H1 (cell line): ENCODE data around the gene CHRNA4. TPM values are rescaled to one million over a fixed set of nuclear protein-coding genes. Genes with fewer than 3 reads are reported as not detected.
A peak's percentile ranks its signal among the peaks of the same experiment; 100 is the strongest.

Source experiments
- CTCF ChIA-PET: fragments of 300-600 bp; sonication (Branson Sonifier 250); formaldehyde crosslinking; loops from one replicate; lab custom pipeline; 2021; ENCODE audit not compliant: partially characterized antibody; lab: Charles Lee
- POLR2A ChIA-PET: fragments of 300-600 bp; sonication (Branson Sonifier 250); formaldehyde crosslinking; loops from one replicate; lab custom pipeline; 2021; ENCODE audit warnings: inconsistent platforms; ENCODE audit not compliant: partially characterized antibody; lab: Charles Lee
- DNase-seq, 2 experiments: peaks; one replicate each; pipeline versions ENCODE4 v3.0.0 to v3.0.0-alpha.2; 2010 to 2022; ENCODE audit warnings: low spot score in 2 of 2, low read depth in 1 of 2, mixed read lengths in 1 of 2
- FAIRE-seq: peaks from 2 replicates; lab custom pipeline; 2011; peaks lifted over from hg19 to GRCh38; lab: Jason Lieb, UNC
- H2AFZ ChIP-seq: 2 replicates; pipeline ENCODE4 v1.8.1; 2012; ENCODE audit warnings: low read length, inconsistent platforms
- H2AK5ac ChIP-seq: 2 replicates; pipeline ENCODE4 v1.6.1; 2013; ENCODE audit warnings: low read depth, low read length
- H2BK120ac ChIP-seq: replicated peaks from 2 replicates; pipeline ENCODE3; 2013; ENCODE audit warnings: low read depth, low read length, inconsistent platforms
- H2BK12ac ChIP-seq: 2 replicates; pipeline ENCODE4 v1.6.1; 2013; ENCODE audit warnings: low read depth, low read length
- H2BK15ac ChIP-seq: 2 replicates; pipeline ENCODE4 v1.6.1; 2013; ENCODE audit warnings: low read length
- H2BK20ac ChIP-seq: 2 replicates; pipeline ENCODE4 v1.6.1; 2013; ENCODE audit warnings: low read length
- H2BK5ac ChIP-seq: 2 replicates; pipeline ENCODE4 v1.6.1; 2013; ENCODE audit warnings: low read depth, low read length
- H3K14ac ChIP-seq: 2 replicates; pipeline ENCODE4 v1.6.1; 2013; ENCODE audit warnings: inconsistent platforms; ENCODE audit not compliant: insufficient read length
- H3K18ac ChIP-seq: 2 replicates; pipeline ENCODE4 v1.6.1; 2013; ENCODE audit warnings: low read length; ENCODE audit errors: extremely low read depth
- H3K23ac ChIP-seq: 2 replicates; pipeline ENCODE4 v1.6.1; 2013; ENCODE audit warnings: inconsistent platforms; ENCODE audit not compliant: insufficient read length
- H3K23me2 ChIP-seq: 2 replicates; pipeline ENCODE4 v1.6.1; 2013; ENCODE audit warnings: low read depth, low read length
- H3K27ac ChIP-seq: 2 replicates; pipeline ENCODE4 v1.6.1; 2011; ENCODE audit warnings: low read depth, low read length, inconsistent platforms
- H3K27me3 ChIP-seq, 4 experiments: replicated peaks in 1 of 4; 1 replicate in 1 of 4; 2 replicates in 3 of 4; pipeline versions ENCODE4 v1.6.1 to v1.8.1; 2011 to 2013; ENCODE audit warnings: low read length in 3 of 4, mild to moderate bottlenecking in 3 of 4, inconsistent platforms in 2 of 4, mixed read lengths in 2 of 4, moderate library complexity in 1 of 4; ENCODE audit not compliant: control insufficient read depth in 3 of 4, insufficient read depth in 3 of 4; ENCODE audit errors: extremely low read depth in 1 of 4
- H3K36me3 ChIP-seq, 4 experiments: 2 replicates each; pipeline versions ENCODE4 v1.6.1 to v1.8.1; 2011 to 2013; ENCODE audit warnings: mild to moderate bottlenecking in 4 of 4, low read length in 3 of 4, moderate library complexity in 2 of 4, control low read depth in 1 of 4, inconsistent platforms in 1 of 4; ENCODE audit not compliant: insufficient read depth in 4 of 4, control insufficient read depth in 2 of 4
- H3K4ac ChIP-seq: replicated peaks from 2 replicates; pipeline ENCODE3; 2013; ENCODE audit warnings: low read length, low read depth, mixed read lengths, inconsistent platforms; ENCODE audit not compliant: insufficient read length
- H3K4me1 ChIP-seq, 4 experiments: replicated peaks in 1 of 4; 1 replicate in 1 of 4; 2 replicates in 3 of 4; pipeline versions ENCODE4 v1.6.1 to v1.8.1; 2011 to 2013; ENCODE audit warnings: low read length in 3 of 4, inconsistent platforms in 2 of 4, mixed read lengths in 1 of 4; ENCODE audit not compliant: insufficient read depth in 4 of 4, control insufficient read depth in 3 of 4
- H3K4me2 ChIP-seq, 2 experiments: 2 replicates each; pipeline versions ENCODE4 v1.6.1 to v1.8.1; 2011 to 2013; ENCODE audit warnings: low read depth in 2 of 2, low read length in 2 of 2, control low read depth in 1 of 2, inconsistent platforms in 1 of 2, mild to moderate bottlenecking in 1 of 2; ENCODE audit not compliant: insufficient read depth in 1 of 2
- H3K4me3 ChIP-seq, 4 experiments: fragments of 200-600, 300-600 bp in 1 of 4; sonication (generic), shearing (Covaris generic), sonication (Bioruptor Twin) in 1 of 4; 2 replicates each; pipeline versions ENCODE4 v1.5.1 to v1.8.1; 2011 to 2016; ENCODE audit warnings: low read length in 4 of 4, low read depth in 3 of 4, control low read depth in 2 of 4, inconsistent platforms in 2 of 4, mild to moderate bottlenecking in 2 of 4, mixed read lengths in 1 of 4, moderate library complexity in 1 of 4; ENCODE audit not compliant: insufficient read depth in 2 of 4; ENCODE audit errors: extremely low read depth in 1 of 4
- H3K56ac ChIP-seq: replicated peaks from 2 replicates; pipeline ENCODE3; 2013; ENCODE audit warnings: low read depth, mild to moderate bottlenecking, mixed read lengths, low read length, inconsistent platforms; ENCODE audit not compliant: insufficient read length
- H3K79me1 ChIP-seq: 2 replicates; pipeline ENCODE4 v1.6.1; 2013; ENCODE audit warnings: low read depth, low read length, control low read depth
- H3K79me2 ChIP-seq, 2 experiments: 2 replicates each; pipeline versions ENCODE4 v1.6.1 to v1.8.1; 2012 to 2013; ENCODE audit warnings: low read length in 2 of 2, mild to moderate bottlenecking in 2 of 2, inconsistent platforms in 1 of 2; ENCODE audit not compliant: insufficient read depth in 2 of 2, control insufficient read depth in 1 of 2
- H3K9ac ChIP-seq, 4 experiments: replicated peaks in 1 of 4; 1 replicate in 1 of 4; 2 replicates in 3 of 4; pipeline versions ENCODE4 v1.6.1 to v1.8.1; 2011 to 2013; ENCODE audit warnings: low read depth in 3 of 4, low read length in 3 of 4, control low read depth in 2 of 4, mild to moderate bottlenecking in 2 of 4, moderate library complexity in 2 of 4, inconsistent platforms in 1 of 4; ENCODE audit errors: extremely low read depth in 1 of 4
- H3K9me3 ChIP-seq, 2 experiments: 2 replicates each; pipeline versions ENCODE4 v1.6.1 to v1.8.1; 2012 to 2013; ENCODE audit warnings: mild to moderate bottlenecking in 2 of 2, moderate library complexity in 2 of 2, control low read depth in 1 of 2, inconsistent platforms in 1 of 2, low read depth in 1 of 2, low read length in 1 of 2, mixed read lengths in 1 of 2; ENCODE audit not compliant: insufficient read depth in 2 of 2
- H4K20me1 ChIP-seq, 2 experiments: replicated peaks in 1 of 2; 2 replicates each; pipeline versions ENCODE3 to v1.8.1; 2011 to 2013; ENCODE audit warnings: inconsistent platforms in 2 of 2, low read length in 2 of 2, mild to moderate bottlenecking in 1 of 2; ENCODE audit not compliant: insufficient read depth in 2 of 2, control insufficient read depth in 1 of 2
- H4K5ac ChIP-seq: 2 replicates; pipeline ENCODE4 v1.6.1; 2013; ENCODE audit warnings: low read length, low read depth, mixed read lengths, inconsistent platforms; ENCODE audit not compliant: insufficient read length
- H4K8ac ChIP-seq: 2 replicates; pipeline ENCODE4 v1.8.0; 2013; ENCODE audit warnings: mild to moderate bottlenecking, moderate library complexity, low read length, inconsistent platforms; ENCODE audit not compliant: insufficient read depth; ENCODE audit errors: extremely low read depth
- H4K91ac ChIP-seq: replicated peaks from 2 replicates; pipeline ENCODE3; 2013; ENCODE audit warnings: low read length, mixed read lengths, inconsistent platforms; ENCODE audit not compliant: insufficient read length
- KDM1A ChIP-seq: fragments of 200-600, 300-600 bp; sonication (generic); IDR thresholded peaks from 2 replicates; pipeline ENCODE4 v1.7.1; 2016; ENCODE audit warnings: mild to moderate bottlenecking, low read length, borderline replicate concordance
- RAD21 ChIP-seq, 2 experiments: IDR thresholded peaks in 1 of 2; conservative IDR thresholded peaks in 1 of 2; 2 replicates each; pipeline ENCODE4 v1.6.1; 2011; ENCODE audit warnings: low read depth in 2 of 2, low read length in 2 of 2, improper control_type of control experiment in 1 of 2, inconsistent platforms in 1 of 2, mild to moderate bottlenecking in 1 of 2, moderate library complexity in 1 of 2
- WGBS, 2 experiments: shearing (Covaris generic) in 1 of 2; methylation state at CpG; one replicate each; pipeline versions ENCODE4 v1.1.6 to v1.1.7; 2013 to 2015; ENCODE audit warnings: low lambda C conversion rate in 2 of 2, mixed read lengths in 2 of 2, inconsistent platforms in 1 of 2, low coverage in 1 of 2, missing lambda C conversion rate in 1 of 2; ENCODE audit not compliant: insufficient replicate concordance in 2 of 2, insufficient coverage in 1 of 2, insufficient read length in 1 of 2; ENCODE audit errors: extremely low coverage in 1 of 2, missing lambda C conversion rate in 1 of 2; 5-methylcytosine and 5-hydroxymethylcytosine counted together
- polyA plus RNA-seq, 7 experiments: library from polyadenylated mRNA; depleted of rRNA in 3 of 7; stranded (reverse) in 5 of 7; unstranded in 2 of 7; fragments of >200 nt in 5 of 7; fragments of 200-250 nt in 2 of 7; gene quantifications; 1 replicate in 5 of 7; 2 replicates in 1 of 7; 4 replicates in 1 of 7; pipeline versions ENCODE4 v1.2.1 to v1.2.3, GENCODE V29; 2011 to 2013; ENCODE audit warnings: missing spikeins in 2 of 7, mixed read lengths in 2 of 7
- total RNA-seq: library from RNA; stranded (reverse); fragmentation: NEBNext Ultra II Directional; extraction: Animal tissue kit (Norgen Biotek cat#: 25700); gene quantifications from 2 replicates; pipeline ENCODE4 v1.2.1, GENCODE V29; 2021

The CHRNA4 gene
- total and polyA plus RNA-seq, 2 of the 8 experiments (the other 6 are each of a cell fraction or from before 2014, with no cell fraction given), result 4.3 to 5.7 TPM

DNA sequence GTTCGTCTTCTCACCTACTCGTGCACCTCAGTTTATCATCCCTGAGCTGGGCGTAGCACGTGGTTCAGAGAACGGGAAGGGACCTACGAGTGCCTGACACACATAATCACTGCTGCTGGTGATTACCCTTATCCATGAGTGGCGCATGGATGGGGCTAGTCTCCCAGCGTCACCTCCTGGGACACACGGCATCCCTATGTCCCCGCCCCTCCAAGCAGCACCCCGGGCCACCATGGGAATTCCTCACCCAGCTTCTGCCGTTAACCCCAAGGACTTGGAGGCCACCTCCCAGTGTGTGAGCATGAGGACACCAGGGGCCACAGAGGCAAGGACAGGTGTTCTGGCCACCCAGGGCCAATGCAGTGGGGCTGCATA lies 9.8 kb downstream of the CHRNA4 start:
- Histone ChIP-seq H2AK5ac (no peak overlapping the region), H3K27ac (no peak overlapping the region), H2BK12ac (0 out of 2 replicates have a peak overlapping the region, but pooled peaks have one; percentile 1), H3K4me3 (no peak overlapping the region), H3K4me1 (peaks cover 0 to 11% (median 8%) of the 10 kb centered on the region in 4 experiments; a peak in 5 of 7 replicates), H3K9me3 (peaks cover 0 to 8% of the 10 kb centered on the region in 2 experiments; a peak in 2 of 4 replicates), H3K23me2 (no peaks in the 10 kb centered on the region), H3K36me3 (no peaks in the 10 kb centered on the region), H3K14ac (no peak overlapping the region), H3K9ac (no peak overlapping the region), H3K4me2 (no peak overlapping the region), H4K91ac (no peak overlapping the region), H3K79me2 (no peaks in the 10 kb centered on the region), H2AFZ (no peak overlapping the region), H2BK5ac (no peak overlapping the region), H3K4ac (no peak overlapping the region), H3K79me1 (no peaks in the 10 kb centered on the region), H3K18ac (no peak overlapping the region), H4K8ac (no peak overlapping the region), H3K56ac (no peak overlapping the region), H2BK20ac (no peak overlapping the region), H2BK120ac (no peak overlapping the region), H4K20me1 (peaks cover 0 to 2% of the 10 kb centered on the region in 2 experiments), H3K23ac (no peak overlapping the region), H3K27me3 (no peaks in the 10 kb centered on the region), H4K5ac (no peak overlapping the region), H2BK15ac (no peak overlapping the region)
- DNase-seq, result no peak
- 91% methylated on average over 12 of the region's 12 CpGs; no CpG with 5 or more reads in 1 of the 2 experiments for WGBS, 2 experiments
- FAIRE-seq, result no peak
- peak; percentile 38; the same call in 1 of the 2 replicates for TF ChIP-seq KDM1A
- TF ChIP-seq RAD21 (IDR thresholded peaks at IDR 0.05 in 1 of 2, conservative IDR thresholded peaks at IDR 0.05 in 1 of 2; ENCODE audit: low read depth in 2 of 2, low read length in 2 of 2), result no peak
- POLR2A ChIA-PET, result interaction anchor here (1.2 to 1.6 kb wide), 2 partner anchors 11 to 57 kb away, joined by 3 read pairs; no protein-coding TSS in a partner anchor
- CTCF ChIA-PET, result interaction anchor here (1.0 to 2.1 kb wide), 4 partner anchors 30 to 379 kb away, joined by 3 to 14 read pairs (median 7); no protein-coding TSS in a partner anchor
